GM15510 (cell line): Measurements from ENCODE around the gene C19orf33.

Source experiments
- POLR2A ChIP-seq: IDR thresholded peaks from 3 replicates; pipeline ENCODE4 v1.6.1; 2011; ENCODE audit warnings: borderline replicate concordance; ENCODE audit not compliant: insufficient read length; ENCODE audit errors: extremely low read depth

Gene C19orf33

GRCh38 chr19:38346837-38347236 lies 42.8 kb downstream of the C19orf33 start:
- TF ChIP-seq POLR2A, result no peak

- no peak for TF ChIP-seq POLR2A
These were observed 46.8 kb downstream of the C19orf33 start for GRCh38 chr19:38350883-38351282.

GRCh38 chr19:38351865-38352395 lies 47.9 kb downstream of the C19orf33 start:
- TF ChIP-seq POLR2A, result no peak

- no peak for TF ChIP-seq POLR2A
These were observed 48.6 kb downstream of the C19orf33 start for GRCh38 chr19:38352611-38353010.
